ENCODE measurements around the gene MIPEP. TPM values are rescaled to one million over a fixed set of nuclear protein-coding genes. Genes with fewer than 3 reads are reported as not detected.
A peak's percentile ranks its signal among the peaks of the same experiment; 100 is the strongest.

Gene MIPEP
- polyA plus RNA-seq, 1 donor (not counting 4 experiments of a cell fraction or from before 2014, with no cell fraction given): 35.0 TPM

DNA sequence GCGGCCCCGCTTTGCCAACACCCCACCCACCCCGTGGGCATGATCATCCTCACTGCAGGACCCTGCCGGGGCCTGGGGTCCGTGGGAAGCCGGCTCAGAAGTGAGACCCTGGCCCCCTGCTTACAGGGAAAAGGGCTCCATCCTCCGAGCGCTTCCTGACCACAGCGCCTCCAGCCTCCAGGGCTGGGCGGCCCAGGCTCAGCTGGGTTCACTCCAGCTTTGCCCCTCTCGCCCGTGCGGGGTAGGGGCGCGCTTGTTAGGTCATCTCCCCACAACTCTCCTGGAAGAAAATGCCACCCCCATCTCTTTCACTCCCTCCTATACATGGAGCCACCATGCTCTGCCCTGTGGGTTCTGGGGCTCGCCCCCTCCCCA is 14.7 kb upstream of the MIPEP start:
- Histone ChIP-seq H3K4me2 (ENCODE audit: control insufficient read depth, extremely low read depth, insufficient read depth, low read depth, low read length) (no peak overlapping the region), H3K4me1 (ENCODE audit: control insufficient read depth, extremely low read depth, insufficient read depth, low read length) (peaks cover 13% of the 10 kb centered on the region), H3K9ac (ENCODE audit: control insufficient read depth, extremely low read depth, insufficient read depth, low read length) (no peak overlapping the region), H3K4me3 (ENCODE audit: control insufficient read depth in 2 of 3, extremely low read depth in 1 of 3, insufficient read depth in 2 of 3, low read depth in 1 of 3, low read length in 3 of 3) (no peak overlapping the region), H2AFZ (ENCODE audit: control insufficient read depth, low read length) (no peak overlapping the region), H3K27me3 (ENCODE audit: control insufficient read depth, extremely low read depth, insufficient read depth, low read length) (peaks cover 17% of the 10 kb centered on the region), H4K20me1 (ENCODE audit: control insufficient read depth, extremely low read depth, insufficient read depth, low read length) (no peaks in the 10 kb centered on the region), H3K36me3 (ENCODE audit: control insufficient read depth in 2 of 2, extremely low read depth in 1 of 2, insufficient read depth in 2 of 2, low read length in 2 of 2) (no peaks in the 10 kb centered on the region), H3K9me3 (ENCODE audit: control insufficient read depth, low read depth, low read length) (no peaks in the 10 kb centered on the region), H3K9me1 (ENCODE audit: control insufficient read depth, extremely low read depth, insufficient read depth, low read length) (no peaks in the 10 kb centered on the region), H3K27ac (ENCODE audit: control insufficient read depth, insufficient read depth, low read length) (no peak overlapping the region), H3K79me2 (ENCODE audit: control insufficient read depth, insufficient read depth, low read length) (no peaks in the 10 kb centered on the region)
- no peak for FAIRE-seq
- no peak for TF ChIP-seq EZH2 (IDR thresholded peaks at IDR 0.05; ENCODE audit: low read length)
- TF ChIP-seq, protein P1, sequence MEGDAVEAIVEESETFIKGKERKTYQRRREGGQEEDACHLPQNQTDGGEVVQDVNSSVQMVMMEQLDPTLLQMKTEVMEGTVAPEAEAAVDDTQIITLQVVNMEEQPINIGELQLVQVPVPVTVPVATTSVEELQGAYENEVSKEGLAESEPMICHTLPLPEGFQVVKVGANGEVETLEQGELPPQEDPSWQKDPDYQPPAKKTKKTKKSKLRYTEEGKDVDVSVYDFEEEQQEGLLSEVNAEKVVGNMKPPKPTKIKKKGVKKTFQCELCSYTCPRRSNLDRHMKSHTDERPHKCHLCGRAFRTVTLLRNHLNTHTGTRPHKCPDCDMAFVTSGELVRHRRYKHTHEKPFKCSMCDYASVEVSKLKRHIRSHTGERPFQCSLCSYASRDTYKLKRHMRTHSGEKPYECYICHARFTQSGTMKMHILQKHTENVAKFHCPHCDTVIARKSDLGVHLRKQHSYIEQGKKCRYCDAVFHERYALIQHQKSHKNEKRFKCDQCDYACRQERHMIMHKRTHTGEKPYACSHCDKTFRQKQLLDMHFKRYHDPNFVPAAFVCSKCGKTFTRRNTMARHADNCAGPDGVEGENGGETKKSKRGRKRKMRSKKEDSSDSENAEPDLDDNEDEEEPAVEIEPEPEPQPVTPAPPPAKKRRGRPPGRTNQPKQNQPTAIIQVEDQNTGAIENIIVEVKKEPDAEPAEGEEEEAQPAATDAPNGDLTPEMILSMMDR (optimal IDR thresholded peaks at IDR 0.05 in 1 of 3, IDR thresholded peaks at IDR 0.05 in 1 of 3, conservative IDR thresholded peaks at IDR 0.05 in 1 of 3; ENCODE audit: extremely low read depth in 1 of 3, insufficient read depth in 2 of 3, low read length in 3 of 3): no peak
- dilution Hi-C loops (cut with MboI; ENCODE audit: extremely low pct_ligation_motif_present, low sequenced_read_pairs): no loop called here
- no peak for DNase-seq (ENCODE audit: low read depth, low spot score)

GRCh38 chr13:23902975-23903905 is 14.0 kb upstream of the MIPEP start:
- Histone ChIP-seq H3K9ac (ENCODE audit: control insufficient read depth, extremely low read depth, insufficient read depth, low read length) (no peak overlapping the region), H3K9me1 (ENCODE audit: control insufficient read depth, extremely low read depth, insufficient read depth, low read length) (no peaks in the 10 kb centered on the region), H3K9me3 (ENCODE audit: control insufficient read depth, low read depth, low read length) (no peaks in the 10 kb centered on the region), H3K27me3 (ENCODE audit: control insufficient read depth, extremely low read depth, insufficient read depth, low read length) (peaks cover 17% of the 10 kb centered on the region), H4K20me1 (ENCODE audit: control insufficient read depth, extremely low read depth, insufficient read depth, low read length) (no peaks in the 10 kb centered on the region), H3K4me3 (ENCODE audit: control insufficient read depth in 2 of 3, extremely low read depth in 1 of 3, insufficient read depth in 2 of 3, low read depth in 1 of 3, low read length in 3 of 3) (peak overlapping the region in 1 of 3 experiments; percentile 7), H3K27ac (ENCODE audit: control insufficient read depth, insufficient read depth, low read length) (no peak overlapping the region), H3K4me1 (ENCODE audit: control insufficient read depth, extremely low read depth, insufficient read depth, low read length) (peaks cover 13% of the 10 kb centered on the region), H3K4me2 (ENCODE audit: control insufficient read depth, extremely low read depth, insufficient read depth, low read depth, low read length) (peak overlapping the region; percentile 56), H3K36me3 (ENCODE audit: control insufficient read depth in 2 of 2, extremely low read depth in 1 of 2, insufficient read depth in 2 of 2, low read length in 2 of 2) (no peaks in the 10 kb centered on the region), H2AFZ (ENCODE audit: control insufficient read depth, low read length) (no peak overlapping the region), H3K79me2 (ENCODE audit: control insufficient read depth, insufficient read depth, low read length) (no peaks in the 10 kb centered on the region)
- FAIRE-seq (no peak), DNase-seq (ENCODE audit: low read depth, low spot score) (no peak)
- TF ChIP-seq, protein P1 (optimal IDR thresholded peaks at IDR 0.05 in 1 of 3, IDR thresholded peaks at IDR 0.05 in 1 of 3, conservative IDR thresholded peaks at IDR 0.05 in 1 of 3; ENCODE audit: extremely low read depth in 1 of 3, insufficient read depth in 2 of 3, low read length in 3 of 3): no peak
- TF ChIP-seq EZH2 (IDR thresholded peaks at IDR 0.05; ENCODE audit: low read length): peak; percentile 85
- dilution Hi-C loops (cut with MboI; ENCODE audit: extremely low pct_ligation_motif_present, low sequenced_read_pairs): no loop called here
